Calu3 (cell line): ENCODE results near the gene AKT3. TPM values are rescaled to one million over a fixed set of nuclear protein-coding genes. Genes with fewer than 3 reads are reported as not detected.

Source experiments
- BruUV-seq: library from RNA; stranded (reverse); fragments of 400-500 nt; replicated peaks from 2 replicates; lab custom pipeline; 2021; lab: Mats Ljungman, UMichigan
- CTCF ChIA-PET: fragments of 300-600 bp; sonication (Branson Sonifier 250); formaldehyde crosslinking; loops from one replicate; lab custom pipeline; 2022; ENCODE audit warnings: antibody characterized with exemption; lab: Charles Lee
- DNase-seq: peaks from one replicate; pipeline ENCODE4 v3.0.0; 2022
- H3K27ac Mint-ChIP-seq: one replicate; pipeline ENCODE4 v1.8.0; 2022; ENCODE audit warnings: mixed read lengths; ENCODE audit not compliant: unreplicated experiment
- H3K27me3 Mint-ChIP-seq: one replicate; pipeline ENCODE4 v1.8.0; 2022; ENCODE audit warnings: mixed read lengths; ENCODE audit not compliant: unreplicated experiment
- H3K36me3 Mint-ChIP-seq: one replicate; pipeline ENCODE4 v1.8.0; 2022; ENCODE audit warnings: mild to moderate bottlenecking, moderate library complexity, mixed read lengths; ENCODE audit not compliant: insufficient read depth, unreplicated experiment
- H3K4me1 Mint-ChIP-seq: one replicate; pipeline ENCODE4 v1.8.0; 2022; ENCODE audit warnings: mild to moderate bottlenecking, low read depth, mixed read lengths; ENCODE audit not compliant: unreplicated experiment
- H3K4me3 Mint-ChIP-seq: one replicate; pipeline ENCODE4 v1.8.0; 2022; ENCODE audit warnings: mild to moderate bottlenecking, low read depth, moderate library complexity, mixed read lengths; ENCODE audit not compliant: unreplicated experiment
- H3K9me3 Mint-ChIP-seq: one replicate; pipeline ENCODE4 v1.8.0; 2022; ENCODE audit warnings: low read depth, mixed read lengths; ENCODE audit not compliant: unreplicated experiment
- CTCF ChIP-seq: fragments of 200-600 bp; IDR thresholded peaks from one replicate; pipeline ENCODE4 v1.8.0; 2022; ENCODE audit warnings: antibody characterized with exemption; ENCODE audit not compliant: unreplicated experiment
- intact Hi-C: fragments of 100-400 bp; cut with micrococcal nuclease; formaldehyde crosslinking; loops from one replicate; pipeline ENCODE4 v1.10.0; 2022; ENCODE audit not compliant: unreplicated experiment
- total RNA-seq: library from RNA; stranded (reverse); gene quantifications from 2 replicates; pipeline ENCODE4 v1.2.3, GENCODE V29; 2022

The AKT3 gene
- total RNA-seq, 1 experiment from 2014 or later, result 81.2 TPM

DNA sequence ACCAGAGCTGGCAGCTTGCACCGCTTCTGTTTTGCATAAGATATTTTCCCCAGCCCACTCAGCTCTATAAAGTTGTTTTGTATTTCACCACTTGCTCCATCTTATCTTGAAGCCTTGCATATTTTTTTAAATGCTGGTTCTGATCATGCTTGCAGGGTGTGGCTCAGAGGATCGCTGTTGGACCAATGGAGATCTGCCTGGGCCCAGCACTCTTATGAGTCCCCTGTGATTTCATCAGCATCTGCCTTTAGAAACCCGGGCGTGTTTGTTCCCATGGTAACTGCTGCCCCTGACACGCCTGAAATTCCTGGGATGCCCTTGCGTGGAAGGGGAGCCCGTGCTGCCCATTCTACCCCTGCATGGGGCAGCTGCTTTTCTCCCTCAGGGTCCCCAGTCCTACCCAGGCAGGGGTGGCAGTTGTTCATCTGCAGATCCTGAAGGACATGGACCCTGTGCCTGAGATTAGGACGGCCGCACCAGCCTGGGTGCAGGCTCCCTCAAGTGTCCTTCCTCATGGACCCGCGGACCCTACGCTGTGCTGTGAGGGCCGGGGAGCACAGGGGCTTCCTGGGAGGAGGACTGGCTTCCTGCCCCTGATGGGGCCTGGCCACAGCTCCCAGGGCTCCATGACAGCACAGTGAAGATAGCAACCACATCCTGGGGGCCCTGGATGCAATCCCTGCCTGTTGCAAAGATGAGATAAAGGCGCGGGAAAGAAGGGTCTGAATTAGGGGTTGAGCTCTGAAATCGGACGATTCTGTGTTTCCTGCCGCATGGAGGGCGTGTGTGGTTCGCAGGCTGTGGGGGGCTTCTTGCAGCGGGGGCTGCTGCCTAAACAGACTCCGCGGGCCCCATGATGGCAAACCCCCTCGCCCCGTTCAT is 367.7 kb downstream of the AKT3 start:
- peaks cover 6% of the 10 kb centered on the region for H3K36me3 Mint-ChIP-seq
- no peak overlapping the region for H3K4me3 Mint-ChIP-seq
- H3K4me1 Mint-ChIP-seq, result peaks cover 5% of the 10 kb centered on the region
- no peak for TF ChIP-seq CTCF
- H3K9me3 Mint-ChIP-seq, result peaks cover 4% of the 10 kb centered on the region
- CTCF ChIA-PET, result interaction anchor here (0.6 kb wide), 1 partner anchor 134 kb away, joined by 3 read pairs; no protein-coding TSS in a partner anchor
- peak; percentile 31 for DNase-seq
- intact Hi-C loops, result no loop called here
- no peaks in the 10 kb centered on the region for H3K27me3 Mint-ChIP-seq
- no TSS peak for BruUV-seq
- H3K27ac Mint-ChIP-seq, result no peak overlapping the region

GRCh38 chr1:243481101-243481500 is 368.9 kb downstream of the AKT3 start:
- no peak overlapping the region for H3K27ac Mint-ChIP-seq

DNA sequence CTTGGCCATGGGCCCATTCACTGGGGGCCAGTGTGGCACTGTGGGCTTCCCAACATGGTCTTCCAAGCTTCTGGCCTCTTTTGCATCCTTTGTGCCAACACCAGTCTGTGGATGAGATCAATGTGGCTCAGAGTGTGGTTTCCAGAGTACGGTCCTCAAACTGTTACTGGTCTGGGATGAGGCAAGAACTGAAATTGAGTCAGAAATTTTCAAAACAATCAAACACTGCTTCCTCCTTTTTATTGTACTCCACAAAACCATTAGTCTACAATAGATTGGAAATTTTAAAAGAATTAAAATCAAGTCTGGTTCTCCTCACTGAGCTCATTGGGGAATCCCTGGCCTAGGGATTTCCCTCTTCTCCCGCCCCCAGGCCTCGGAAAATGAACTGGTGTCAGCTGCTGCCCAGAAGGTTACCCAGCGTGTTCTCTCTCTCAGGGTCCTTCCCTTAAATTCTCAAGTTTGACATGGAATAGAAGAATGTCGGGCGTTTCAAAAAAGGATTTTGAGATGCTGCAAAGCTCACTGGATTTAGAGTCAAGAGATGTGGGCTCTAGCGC is 372.2 kb downstream of the AKT3 start:
- intact Hi-C loops, result no loop called here
- Mint-ChIP-seq H3K4me1 (peaks cover 5% of the 10 kb centered on the region), H3K4me3 (no peak overlapping the region), H3K36me3 (peaks cover 10% of the 10 kb centered on the region), H3K27ac (no peak overlapping the region), H3K9me3 (peaks cover 4% of the 10 kb centered on the region), H3K27me3 (no peaks in the 10 kb centered on the region)
- no peak for DNase-seq
- BruUV-seq, result no TSS peak
- CTCF ChIA-PET, result no interaction called here
- TF ChIP-seq CTCF, result no peak

More at GRCh38 chr1:243481101-243481500, 368.9 kb downstream of the AKT3 start:
- no peak for TF ChIP-seq CTCF
- no peaks in the 10 kb centered on the region for H3K27me3 Mint-ChIP-seq
- H3K36me3 Mint-ChIP-seq, result peaks cover 8% of the 10 kb centered on the region
- H3K4me1 Mint-ChIP-seq, result peaks cover 5% of the 10 kb centered on the region
- intact Hi-C loops, result no loop called here
- no peak for DNase-seq
- peaks cover 4% of the 10 kb centered on the region for H3K9me3 Mint-ChIP-seq
- CTCF ChIA-PET, result no interaction called here
- no peak overlapping the region for H3K4me3 Mint-ChIP-seq
- no TSS peak for BruUV-seq

DNA sequence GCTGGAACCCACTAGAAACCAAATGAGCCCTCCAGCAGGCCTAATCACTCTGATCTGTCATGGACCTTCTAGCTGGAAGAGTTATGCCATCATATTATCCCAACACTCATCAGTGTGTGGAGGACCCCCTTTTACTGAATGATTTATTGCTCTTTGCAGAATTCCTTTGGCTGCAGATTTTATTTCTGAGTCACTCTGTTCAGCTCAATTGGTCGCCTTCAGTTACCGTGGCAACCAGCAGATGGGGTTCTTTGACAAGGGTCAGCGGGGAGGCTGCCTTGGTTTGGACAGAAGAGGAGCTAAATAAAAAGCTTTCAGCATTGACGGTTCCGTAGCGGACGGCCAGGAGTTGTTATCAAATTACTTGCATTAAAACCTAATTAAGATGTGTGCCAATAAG is 374.1 kb downstream of the AKT3 start:
- CTCF ChIA-PET, result interaction anchor here (1.1 kb wide), 1 partner anchor 823 kb away, joined by 4 read pairs; no protein-coding TSS in a partner anchor
- Mint-ChIP-seq H3K4me1 (no peaks in the 10 kb centered on the region), H3K27ac (no peak overlapping the region), H3K27me3 (no peaks in the 10 kb centered on the region), H3K4me3 (no peak overlapping the region), H3K9me3 (peaks cover 4% of the 10 kb centered on the region), H3K36me3 (peaks cover 10% of the 10 kb centered on the region)
- intact Hi-C loops, result no loop called here
- no peak for TF ChIP-seq CTCF
- no TSS peak for BruUV-seq
- no peak for DNase-seq
